A549 (cell line): ENCODE data around the gene TRIM8.

Experiments used
- CHD4 ChIP-seq: fragments of 200-600 bp; sonication (generic); IDR thresholded peaks from 2 replicates; pipeline ENCODE4 v1.6.1; 2016; ENCODE audit warnings: antibody characterized with exemption, mild to moderate bottlenecking, borderline replicate concordance
- CTCF ChIP-seq: fragments of >200 bp; sonication (Bioruptor Twin); formaldehyde crosslinking; IDR thresholded peaks from 3 replicates; pipeline ENCODE4 v1.5.1; 2016
- EHF ChIP-seq: fragments of 250-450 bp; sonication (Bioruptor Pico); IDR thresholded peaks from 2 replicates; pipeline ENCODE4 v1.5.0; 2020; ENCODE audit warnings: mild to moderate bottlenecking
- ESRRA ChIP-seq: fragments of 150-350 bp; IDR thresholded peaks from 2 replicates; pipeline ENCODE4 v1.6.1; 2014; ENCODE audit warnings: mild to moderate bottlenecking, low read length, borderline replicate concordance
- JUN ChIP-seq, 2 experiments: fragments of >200 bp; sonication (Bioruptor Twin); formaldehyde crosslinking; IDR thresholded peaks; 2 replicates in 1 of 2; 3 replicates in 1 of 2; pipeline ENCODE4 v1.6.1; 2016 to 2017
- POLR2A ChIP-seq: IDR thresholded peaks from 2 replicates; pipeline ENCODE4 v1.6.1; 2012; ENCODE audit warnings: mild to moderate bottlenecking, low read length
- RFX5 ChIP-seq: fragments of 450-650 bp; IDR thresholded peaks from 2 replicates; pipeline ENCODE4 v1.7.1; 2014; ENCODE audit warnings: antibody characterized with exemption, mild to moderate bottlenecking, moderate library complexity
- SMC3 ChIP-seq: fragments of >200 bp; sonication (Bioruptor Twin); formaldehyde crosslinking; IDR thresholded peaks from 3 replicates; pipeline ENCODE4 v1.6.1; 2018; ENCODE audit warnings: inconsistent platforms
- ZNF302 ChIP-seq: fragments of 250-450 bp; sonication (Bioruptor Pico); IDR thresholded peaks from 2 replicates; pipeline ENCODE4 v1.9.0; 2021; ENCODE audit warnings: inconsistent platforms, mild to moderate bottlenecking, moderate library complexity

GRCh38 chr10:102678842-102679289 lies 34.6 kb downstream of the TRIM8 start:
- TF ChIP-seq ESRRA (no peak), CHD4 (no peak), CTCF (peak; percentile 80), SMC3 (peak; percentile 60), ZNF302 (CRISPR knock-in tag) (no peak), RFX5 (no peak), POLR2A (no peak), EHF (no peak), JUN (IDR thresholded peaks at IDR 0.05) (no peak)
